D721Med (cell line): ENCODE measurements around the gene HOMER3.

Experiments used
- DNase-seq: peaks from one replicate; pipeline ENCODE4 v3.0.0; 2011; ENCODE audit warnings: low spot score; ENCODE audit not compliant: insufficient read length
- FAIRE-seq: peaks from 2 replicates; lab custom pipeline; 2011; peaks lifted over from hg19 to GRCh38; lab: Jason Lieb, UNC
- TF ChIP-seq, protein P1 (sequence below): IDR thresholded peaks from 2 replicates; pipeline ENCODE4 v1.5.1; 2012; ENCODE audit warnings: mild to moderate bottlenecking, control low read depth; ENCODE audit not compliant: insufficient read depth; ENCODE audit errors: missing control alignments

Gene HOMER3

DNA sequence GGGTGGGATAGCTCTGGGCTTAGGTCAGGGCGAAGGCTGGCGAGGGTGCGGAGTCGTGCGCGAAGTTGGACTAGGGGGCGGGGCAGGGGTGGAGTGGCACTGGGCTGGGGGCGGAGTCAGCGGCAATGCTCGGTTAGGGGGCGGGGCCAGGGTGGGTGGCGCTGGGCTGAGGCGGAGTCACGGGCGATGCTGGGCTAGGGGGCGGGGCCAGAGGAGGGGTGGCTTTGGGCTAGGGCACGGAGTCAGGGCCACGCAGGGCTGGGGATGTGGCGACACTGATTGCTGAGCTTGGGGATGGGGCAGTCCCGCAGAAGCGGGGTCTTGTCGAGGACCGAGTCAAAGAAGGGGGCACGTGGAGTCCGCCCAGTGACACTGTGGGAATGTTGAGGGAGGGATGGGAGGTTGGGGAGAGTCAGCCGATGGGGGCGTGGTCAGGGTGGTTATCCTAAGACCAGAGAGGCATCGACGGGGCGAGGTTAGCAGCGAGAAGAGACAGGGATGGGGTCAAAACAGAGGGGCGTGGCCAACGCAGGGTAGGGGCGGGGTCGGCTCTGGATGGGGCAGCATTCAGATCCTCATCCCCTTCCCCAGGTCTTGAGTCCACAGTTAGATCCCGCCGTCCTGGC is 8.7 kb downstream of the HOMER3 start:
- DNase-seq (no peak), FAIRE-seq (no peak)
- TF ChIP-seq, protein P1, sequence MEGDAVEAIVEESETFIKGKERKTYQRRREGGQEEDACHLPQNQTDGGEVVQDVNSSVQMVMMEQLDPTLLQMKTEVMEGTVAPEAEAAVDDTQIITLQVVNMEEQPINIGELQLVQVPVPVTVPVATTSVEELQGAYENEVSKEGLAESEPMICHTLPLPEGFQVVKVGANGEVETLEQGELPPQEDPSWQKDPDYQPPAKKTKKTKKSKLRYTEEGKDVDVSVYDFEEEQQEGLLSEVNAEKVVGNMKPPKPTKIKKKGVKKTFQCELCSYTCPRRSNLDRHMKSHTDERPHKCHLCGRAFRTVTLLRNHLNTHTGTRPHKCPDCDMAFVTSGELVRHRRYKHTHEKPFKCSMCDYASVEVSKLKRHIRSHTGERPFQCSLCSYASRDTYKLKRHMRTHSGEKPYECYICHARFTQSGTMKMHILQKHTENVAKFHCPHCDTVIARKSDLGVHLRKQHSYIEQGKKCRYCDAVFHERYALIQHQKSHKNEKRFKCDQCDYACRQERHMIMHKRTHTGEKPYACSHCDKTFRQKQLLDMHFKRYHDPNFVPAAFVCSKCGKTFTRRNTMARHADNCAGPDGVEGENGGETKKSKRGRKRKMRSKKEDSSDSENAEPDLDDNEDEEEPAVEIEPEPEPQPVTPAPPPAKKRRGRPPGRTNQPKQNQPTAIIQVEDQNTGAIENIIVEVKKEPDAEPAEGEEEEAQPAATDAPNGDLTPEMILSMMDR, result no peak

DNA sequence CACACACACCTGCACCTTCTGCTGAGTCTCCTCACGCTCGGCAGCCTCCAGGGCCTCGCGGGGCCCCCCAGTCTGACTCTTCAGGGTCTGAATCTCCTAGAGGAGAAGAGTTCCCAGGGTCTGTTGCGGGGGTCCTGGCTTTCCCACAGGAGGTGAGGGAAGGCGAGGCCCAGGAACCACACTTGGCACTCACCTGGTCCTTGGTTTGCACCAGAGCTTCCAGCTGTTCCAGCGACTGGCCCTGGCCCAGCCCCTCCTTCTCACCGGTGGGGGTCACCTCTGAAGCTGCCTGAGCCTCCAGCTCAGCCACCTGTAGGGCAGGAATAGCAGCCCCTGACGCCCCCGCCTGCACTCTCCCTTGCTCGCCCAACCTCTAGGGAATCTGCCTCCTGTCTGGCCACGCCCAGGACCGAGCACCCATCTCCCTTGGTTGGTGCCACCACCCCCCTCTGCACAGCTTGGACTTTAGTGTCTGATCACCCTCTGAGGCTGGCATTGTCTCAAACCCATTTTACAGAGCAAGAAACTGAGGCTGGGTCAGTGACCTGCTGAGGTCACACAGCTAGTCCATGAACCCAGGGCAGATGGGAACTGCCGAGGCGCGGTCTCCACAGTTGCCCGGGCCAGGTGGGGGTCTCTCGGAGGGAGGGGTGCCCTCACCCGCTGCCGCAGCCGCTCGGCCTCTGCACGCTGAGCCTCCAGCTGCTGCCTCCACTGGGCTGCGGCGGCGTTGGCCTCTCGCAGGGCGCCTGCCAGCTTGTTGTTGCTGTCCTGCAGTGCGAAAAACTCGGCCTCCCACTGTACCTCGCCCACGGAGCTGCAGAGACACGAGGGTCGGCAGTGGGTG is 9.5 kb downstream of the HOMER3 start:
- DNase-seq (no peak), FAIRE-seq (no peak)
- TF ChIP-seq, protein P1, result no peak

DNA sequence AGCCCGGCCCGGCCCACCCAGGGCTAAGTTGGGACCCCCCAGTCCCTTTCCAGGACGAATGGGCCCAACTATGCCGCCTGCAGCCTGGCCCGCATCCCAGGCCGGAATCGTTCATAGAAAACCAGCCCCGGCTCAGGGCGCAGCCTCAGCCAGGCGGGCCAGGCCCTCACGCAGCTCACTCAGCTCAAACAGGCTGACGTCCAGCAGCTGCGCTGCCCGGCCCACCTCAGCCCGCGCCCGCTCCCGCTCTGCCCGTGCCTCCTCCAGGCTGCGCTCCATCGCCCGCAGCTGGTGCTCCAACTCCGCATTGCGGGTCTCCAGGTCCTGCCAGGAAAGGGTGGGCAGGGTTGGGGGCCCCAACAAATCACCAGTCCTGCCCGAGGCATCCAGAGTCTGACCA is 11.7 kb downstream of the HOMER3 start:
- TF ChIP-seq, protein P1, result no peak
- FAIRE-seq (no peak), DNase-seq (no peak)

DNA sequence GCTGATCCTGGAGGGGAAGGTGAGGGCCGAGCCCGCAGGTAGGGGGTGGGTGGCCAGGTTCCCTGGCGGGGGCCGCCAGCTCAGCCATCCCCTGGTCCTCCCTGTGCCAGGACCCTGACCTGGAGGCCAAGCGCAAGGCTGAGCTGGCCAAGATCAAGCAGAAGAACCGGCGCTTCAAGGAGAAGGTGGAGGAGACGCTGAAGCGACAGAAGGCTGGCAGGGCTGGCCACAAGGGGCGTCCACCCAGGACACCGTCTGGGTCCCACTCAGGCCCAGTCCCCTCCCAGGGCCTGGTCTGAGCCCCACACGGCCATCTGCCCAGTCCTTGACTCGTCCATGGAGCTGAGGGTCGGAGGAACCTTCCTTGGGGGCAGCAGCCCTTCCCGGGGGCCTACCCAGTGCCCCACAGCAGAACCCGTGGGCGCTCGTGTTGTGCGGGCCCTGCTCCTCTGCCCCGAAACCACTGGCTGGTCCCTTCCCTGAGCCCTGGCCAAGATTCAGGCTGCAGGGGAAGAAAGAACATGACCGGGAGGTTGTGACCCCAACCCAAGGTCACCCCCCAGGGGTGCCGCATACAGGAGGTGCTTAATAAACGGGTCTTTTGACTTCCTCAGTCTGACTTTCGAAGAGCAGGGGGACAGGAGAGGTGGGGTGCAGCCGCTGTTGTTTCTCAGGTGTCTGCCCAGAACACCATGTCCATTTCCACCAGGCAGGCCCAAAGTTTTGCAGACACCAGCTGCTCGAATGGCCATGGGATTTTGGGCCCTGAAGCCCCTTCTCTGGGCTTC is 12.8 kb downstream of the HOMER3 start:
- no peak for FAIRE-seq
- TF ChIP-seq, protein P1, result no peak
- no peak for DNase-seq

DNA sequence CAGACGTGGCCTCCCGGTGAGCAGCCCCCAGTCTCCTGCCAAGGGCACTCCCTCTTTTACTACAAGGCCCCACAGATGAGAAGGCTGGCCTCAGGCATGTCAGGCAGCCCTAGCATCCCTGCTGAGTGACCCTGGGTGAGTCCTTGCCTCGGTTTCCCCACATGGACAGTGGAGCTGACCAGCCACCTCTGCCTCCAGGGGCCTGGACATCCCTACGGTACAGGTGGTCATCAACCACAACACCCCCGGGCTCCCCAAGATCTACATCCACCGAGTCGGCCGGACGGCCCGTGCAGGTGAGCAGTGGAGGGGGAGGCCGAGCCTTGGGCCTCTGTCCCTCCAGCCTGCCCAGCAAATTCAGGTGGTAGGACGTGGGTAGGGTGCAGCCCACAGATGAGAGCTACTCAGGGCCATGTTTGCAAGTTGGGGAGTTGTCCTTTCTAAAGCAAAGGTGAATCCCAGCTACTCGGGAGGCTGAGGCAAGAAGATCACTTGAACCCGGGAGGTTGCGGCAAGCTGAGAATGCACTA is 16.3 kb downstream of the HOMER3 start:
- FAIRE-seq (no peak), DNase-seq (no peak)
- TF ChIP-seq, protein P1, result no peak

DNA sequence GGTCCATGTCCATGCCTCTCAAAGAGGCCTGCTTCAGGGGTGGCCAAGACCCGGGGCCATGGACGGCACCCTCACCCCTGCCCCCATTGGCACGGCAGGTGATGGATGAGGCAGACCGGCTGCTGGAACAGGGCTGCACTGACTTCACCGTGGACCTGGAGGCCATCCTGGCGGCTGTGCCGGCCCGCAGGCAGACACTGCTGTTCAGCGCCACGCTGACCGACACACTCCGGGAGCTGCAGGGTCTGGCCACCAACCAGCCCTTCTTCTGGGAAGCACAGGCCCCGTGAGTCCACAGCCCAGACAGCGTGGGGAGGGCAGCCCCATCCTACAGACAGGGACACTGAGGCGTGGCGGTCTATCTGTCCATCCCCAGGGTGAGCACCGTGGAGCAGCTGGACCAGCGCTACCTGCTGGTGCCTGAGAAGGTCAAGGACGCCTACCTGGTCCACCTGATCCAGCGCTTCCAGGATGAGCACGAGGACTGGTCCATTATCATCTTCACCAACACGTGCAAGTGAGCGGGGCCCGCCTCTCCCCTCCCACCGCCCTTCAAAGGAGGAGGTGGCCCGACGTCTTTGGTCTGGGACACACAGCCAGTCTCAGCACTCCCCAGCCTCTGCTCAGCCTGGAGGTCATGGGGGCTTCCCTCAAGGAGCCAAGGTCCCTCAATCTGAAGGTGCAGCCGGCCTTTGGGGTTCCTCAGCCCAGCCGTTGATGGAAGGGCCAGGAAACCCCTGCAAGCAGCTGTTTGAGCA is 18.6 kb downstream of the HOMER3 start:
- FAIRE-seq (no peak), DNase-seq (no peak)
- TF ChIP-seq, protein P1, result no peak
